Mesenchymal stem cell (in vitro differentiated cells and primary cell): ENCODE data around the gene PLEKHJ1.

ENCODE experiments used
- DNase-seq: peaks from one replicate; pipeline ENCODE4 v3.0.0-alpha.2; 2013
- H2AFZ ChIP-seq: one replicate; pipeline ENCODE4 v1.6.1; 2013; ENCODE audit warnings: low read depth, mild to moderate bottlenecking, control low read depth, inconsistent platforms, low read length, moderate library complexity
- H2AK5ac ChIP-seq: 2 replicates; pipeline ENCODE4 v1.6.1; 2013; ENCODE audit warnings: low read length, moderate library complexity, mild to moderate bottlenecking, inconsistent platforms; ENCODE audit not compliant: severe bottlenecking
- H2BK120ac ChIP-seq: one replicate; pipeline ENCODE4 v1.6.1; 2013; ENCODE audit warnings: low read depth, mild to moderate bottlenecking, inconsistent platforms, low read length, moderate library complexity
- H2BK12ac ChIP-seq, 2 experiments: one replicate each; pipeline ENCODE4 v1.6.1; 2013; ENCODE audit warnings: inconsistent platforms in 2 of 2, low read length in 2 of 2, mild to moderate bottlenecking in 2 of 2, moderate library complexity in 2 of 2, control low read depth in 1 of 2
- H2BK15ac ChIP-seq: one replicate; pipeline ENCODE4 v1.6.1; 2013; ENCODE audit warnings: mild to moderate bottlenecking, low read depth, inconsistent platforms; ENCODE audit not compliant: poor library complexity, severe bottlenecking
- H2BK5ac ChIP-seq: 2 replicates; pipeline ENCODE4 v1.6.1; 2013; ENCODE audit warnings: low read depth, mild to moderate bottlenecking, low read length, control low read depth, inconsistent platforms; ENCODE audit not compliant: poor library complexity, severe bottlenecking
- H3K14ac ChIP-seq, 2 experiments: one replicate each; pipeline ENCODE4 v1.6.1; 2013; ENCODE audit warnings: inconsistent platforms in 2 of 2, low read length in 2 of 2, control low read depth in 1 of 2, mild to moderate bottlenecking in 1 of 2, moderate library complexity in 1 of 2
- H3K18ac ChIP-seq, 2 experiments: one replicate each; pipeline ENCODE4 v1.6.1; 2013; ENCODE audit warnings: inconsistent platforms in 2 of 2, low read length in 2 of 2, control low read depth in 1 of 2, low read depth in 1 of 2, mild to moderate bottlenecking in 1 of 2
- H3K23ac ChIP-seq, 2 experiments: one replicate each; pipeline ENCODE4 v1.6.1; 2013; ENCODE audit warnings: inconsistent platforms in 2 of 2, low read length in 2 of 2, mild to moderate bottlenecking in 2 of 2, moderate library complexity in 2 of 2, control low read depth in 1 of 2
- H3K27ac ChIP-seq: 2 replicates; pipeline ENCODE4 v1.5.1; 2013; ENCODE audit warnings: mild to moderate bottlenecking, moderate library complexity, low read length, control low read depth, inconsistent platforms; ENCODE audit not compliant: poor library complexity, severe bottlenecking
- H3K27me3 ChIP-seq, 2 experiments: 2 replicates each; pipeline versions ENCODE4 v1.6.1 to v1.7.0; 2013; ENCODE audit warnings: low read length in 2 of 2, mild to moderate bottlenecking in 2 of 2, moderate library complexity in 2 of 2, control low read depth in 1 of 2, inconsistent platforms in 1 of 2; ENCODE audit not compliant: control insufficient read depth in 1 of 2, insufficient read depth in 1 of 2
- H3K36me3 ChIP-seq, 2 experiments: 2 replicates each; pipeline versions ENCODE4 v1.6.1 to v1.7.0; 2013; ENCODE audit warnings: low read length in 2 of 2, control low read depth in 1 of 2, inconsistent platforms in 1 of 2, low read depth in 1 of 2, mild to moderate bottlenecking in 1 of 2; ENCODE audit not compliant: insufficient read depth in 2 of 2, control insufficient read depth in 1 of 2
- H3K4ac ChIP-seq, 2 experiments: one replicate each; pipeline ENCODE4 v1.6.1; 2013; ENCODE audit warnings: inconsistent platforms in 2 of 2, low read length in 2 of 2, mild to moderate bottlenecking in 2 of 2, moderate library complexity in 2 of 2, control low read depth in 1 of 2, low read depth in 1 of 2
- H3K4me1 ChIP-seq: 2 replicates; pipeline ENCODE4 v1.6.1; 2013; ENCODE audit warnings: low read depth, low read length, control low read depth; ENCODE audit not compliant: control insufficient read depth, insufficient read depth
- H3K4me2 ChIP-seq: 2 replicates; pipeline ENCODE4 v1.6.1; 2013; ENCODE audit warnings: low read length, mild to moderate bottlenecking, inconsistent platforms; ENCODE audit not compliant: poor library complexity, severe bottlenecking
- H3K4me3 ChIP-seq, 2 experiments: 2 replicates each; pipeline versions ENCODE4 v1.5.1 to v1.7.0; 2013; ENCODE audit warnings: low read length in 2 of 2, mild to moderate bottlenecking in 2 of 2, control low read depth in 1 of 2, low read depth in 1 of 2; ENCODE audit not compliant: insufficient read depth in 1 of 2
- H3K79me1 ChIP-seq: replicated peaks from 2 replicates; pipeline ENCODE4 v1.6.1; 2013; ENCODE audit warnings: mild to moderate bottlenecking, control low read depth, low read length, inconsistent platforms; ENCODE audit not compliant: poor library complexity, severe bottlenecking
- H3K9ac ChIP-seq: 2 replicates; pipeline ENCODE4 v1.7.0; 2013; ENCODE audit warnings: mild to moderate bottlenecking, low read length, moderate library complexity
- H3K9me3 ChIP-seq: 2 replicates; pipeline ENCODE4 v1.7.0; 2013; ENCODE audit warnings: mild to moderate bottlenecking, low read length; ENCODE audit not compliant: control insufficient read depth
- H4K8ac ChIP-seq: one replicate; pipeline ENCODE4 v1.6.1; 2013; ENCODE audit warnings: inconsistent platforms, mild to moderate bottlenecking, low read length, moderate library complexity
- H4K91ac ChIP-seq: one replicate; pipeline ENCODE4 v1.6.1; 2013; ENCODE audit warnings: mild to moderate bottlenecking, low read length, inconsistent platforms
- WGBS: methylation state at CpG from one replicate; pipeline ENCODE4 v1.1.7; 2013; ENCODE audit warnings: mixed read lengths; 5-methylcytosine and 5-hydroxymethylcytosine counted together

The PLEKHJ1 gene

GRCh38 chr19:2195914-2196313, 40.2 kb downstream of the PLEKHJ1 start:
- Histone ChIP-seq H4K8ac (no peak overlapping the region), H3K4me3 (no peak overlapping the region), H2BK12ac (no peak overlapping the region), H3K36me3 (peaks cover 85 to 98% of the 10 kb centered on the region in 2 experiments), H3K9me3 (no peaks in the 10 kb centered on the region), H3K79me1 (peaks cover 42% of the 10 kb centered on the region), H2AK5ac (no peak overlapping the region), H3K4me1 (peaks cover 21% of the 10 kb centered on the region), H3K4ac (no peak overlapping the region), H2BK5ac (no peak overlapping the region), H3K9ac (no peak overlapping the region), H3K23ac (no peak overlapping the region), H4K91ac (no peak overlapping the region), H3K4me2 (no peak overlapping the region), H2AFZ (no peak overlapping the region), H3K14ac (no peak overlapping the region), H3K27ac (no peak overlapping the region), H2BK120ac (no peak overlapping the region), H3K27me3 (no peaks in the 10 kb centered on the region), H2BK15ac (no peak overlapping the region), H3K18ac (no peak overlapping the region)
- DNase-seq = no peak
- over 99% methylated on average over 19 of the region's 19 CpGs for WGBS

- Histone ChIP-seq H3K4me2 (no peak overlapping the region), H2AK5ac (no peak overlapping the region), H2BK12ac (no peak overlapping the region), H3K4me3 (no peak overlapping the region), H3K14ac (no peak overlapping the region), H2BK15ac (no peak overlapping the region), H3K23ac (no peak overlapping the region), H3K9me3 (no peaks in the 10 kb centered on the region), H4K91ac (no peak overlapping the region), H3K27ac (no peak overlapping the region), H3K36me3 (peaks cover 86 to 98% of the 10 kb centered on the region in 2 experiments), H2AFZ (no peak overlapping the region), H2BK120ac (no peak overlapping the region), H3K27me3 (no peaks in the 10 kb centered on the region), H3K79me1 (peaks cover 47% of the 10 kb centered on the region), H2BK5ac (no peak overlapping the region), H4K8ac (no peak overlapping the region), H3K4ac (no peak overlapping the region), H3K4me1 (peaks cover 21% of the 10 kb centered on the region), H3K9ac (no peak overlapping the region), H3K18ac (no peak overlapping the region)
- 97% methylated on average over 13 of the region's 13 CpGs for WGBS
- no peak for DNase-seq
Measured at GRCh38 chr19:2195361-2195760, 40.8 kb downstream of the PLEKHJ1 start.

- Histone ChIP-seq H2BK120ac (no peak overlapping the region), H2AK5ac (no peak overlapping the region), H3K14ac (no peak overlapping the region), H2BK12ac (no peak overlapping the region), H3K9me3 (no peaks in the 10 kb centered on the region), H3K23ac (no peak overlapping the region), H3K9ac (no peak overlapping the region), H3K79me1 (peaks cover 50% of the 10 kb centered on the region), H4K8ac (no peak overlapping the region), H3K18ac (no peak overlapping the region), H3K4me3 (no peak overlapping the region), H3K4me2 (no peak overlapping the region), H3K27me3 (no peaks in the 10 kb centered on the region), H2BK15ac (no peak overlapping the region), H3K4me1 (peaks cover 21% of the 10 kb centered on the region), H3K4ac (no peak overlapping the region), H3K36me3 (peaks cover 88 to 98% of the 10 kb centered on the region in 2 experiments), H3K27ac (no peak overlapping the region), H2AFZ (no peak overlapping the region), H4K91ac (no peak overlapping the region), H2BK5ac (no peak overlapping the region)
- DNase-seq = no peak
- WGBS = 98% methylated on average over 25 of the region's 25 CpGs
Measured at GRCh38 chr19:2194513-2195078, 41.5 kb downstream of the PLEKHJ1 start.

- Histone ChIP-seq H2AFZ (no peak overlapping the region), H2BK120ac (no peak overlapping the region), H2AK5ac (no peak overlapping the region), H3K18ac (no peak overlapping the region), H2BK15ac (no peak overlapping the region), H3K9me3 (no peaks in the 10 kb centered on the region), H3K27ac (no peak overlapping the region), H4K91ac (no peak overlapping the region), H3K14ac (no peak overlapping the region), H3K23ac (no peak overlapping the region), H3K27me3 (no peaks in the 10 kb centered on the region), H4K8ac (no peak overlapping the region), H3K4me1 (peaks cover 20% of the 10 kb centered on the region), H3K4ac (no peak overlapping the region), H3K79me1 (peaks cover 56% of the 10 kb centered on the region), H2BK5ac (no peak overlapping the region), H2BK12ac (no peak overlapping the region), H3K4me2 (no peak overlapping the region), H3K4me3 (no peak overlapping the region), H3K9ac (no peak overlapping the region), H3K36me3 (peaks cover 93 to 99% of the 10 kb centered on the region in 2 experiments)
- 98% methylated on average over 17 of the region's 18 CpGs for WGBS
- no peak for DNase-seq
Measured at GRCh38 chr19:2193807-2194206, 42.3 kb downstream of the PLEKHJ1 start.
